ENCODE results near the gene ANO3. TPM values are rescaled to one million over a fixed set of nuclear protein-coding genes. Genes with fewer than 3 reads are reported as not detected.

The ANO3 gene
- total RNA-seq, 1 donor from 2014 or later: not detected

DNA sequence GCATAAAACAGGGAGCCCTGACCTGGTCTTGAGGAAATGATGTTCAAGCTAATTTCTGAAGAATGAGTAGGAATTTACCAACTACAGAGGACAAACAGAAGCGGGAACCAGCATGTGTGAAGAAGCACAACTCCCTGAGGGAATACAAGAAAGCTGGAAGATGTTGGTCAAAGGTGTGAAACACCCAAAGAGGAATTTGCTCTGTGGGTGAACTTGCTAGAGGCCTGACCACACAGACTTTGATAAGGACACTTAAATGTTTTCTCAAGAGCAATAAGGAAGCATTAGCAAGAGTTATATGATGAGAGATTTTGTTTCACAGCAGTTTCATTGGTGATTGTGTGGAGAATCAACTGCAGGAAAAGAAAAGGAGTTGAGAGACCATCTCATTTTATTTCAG, 372.3 kb downstream of the ANO3 start:
- DNase-seq (ENCODE audit: low read depth, low spot score): no peak

- DNase-seq (ENCODE audit: low read depth, low spot score): no peak
Observed at GRCh38 chr11:26706181-26706580, 374.3 kb downstream of the ANO3 start.

DNA sequence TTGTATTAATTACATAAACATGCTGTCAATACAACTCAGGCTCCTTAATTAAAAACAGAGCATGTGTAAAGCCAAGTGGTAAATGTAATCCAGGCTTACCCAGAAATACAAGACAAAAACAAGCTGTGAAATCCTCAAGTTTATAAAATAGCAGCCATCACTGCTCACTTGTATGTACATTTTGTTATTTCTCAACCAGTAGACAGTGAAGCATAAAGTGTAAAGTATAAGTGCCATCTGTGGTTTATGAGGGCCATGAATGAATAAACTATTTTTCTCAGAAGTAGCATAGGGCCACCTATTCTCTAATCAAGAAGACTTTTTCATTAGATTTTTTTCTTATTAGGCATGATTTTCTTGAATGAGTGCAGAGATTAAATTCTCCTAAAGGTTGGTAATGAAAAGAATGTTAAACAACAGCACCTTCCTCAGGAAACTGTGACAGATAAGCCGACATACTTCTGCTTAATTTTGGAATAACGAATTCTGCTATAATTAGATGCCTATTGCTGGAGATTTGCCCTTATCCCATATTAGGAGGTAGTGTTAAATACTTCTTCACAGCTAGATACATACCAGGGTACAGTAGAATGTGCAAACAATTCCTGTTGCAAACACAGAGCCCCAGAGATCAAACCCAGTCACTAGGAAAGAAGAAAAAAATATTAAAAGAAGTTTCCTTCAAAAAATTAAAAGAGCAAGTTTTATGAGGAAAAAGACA, 377.0 kb downstream of the ANO3 start:
- DNase-seq (ENCODE audit: low read depth, low spot score): no peak

- no peak for DNase-seq (ENCODE audit: low read depth, low spot score)
Observed at GRCh38 chr11:26710489-26710888, 378.6 kb downstream of the ANO3 start.

DNA sequence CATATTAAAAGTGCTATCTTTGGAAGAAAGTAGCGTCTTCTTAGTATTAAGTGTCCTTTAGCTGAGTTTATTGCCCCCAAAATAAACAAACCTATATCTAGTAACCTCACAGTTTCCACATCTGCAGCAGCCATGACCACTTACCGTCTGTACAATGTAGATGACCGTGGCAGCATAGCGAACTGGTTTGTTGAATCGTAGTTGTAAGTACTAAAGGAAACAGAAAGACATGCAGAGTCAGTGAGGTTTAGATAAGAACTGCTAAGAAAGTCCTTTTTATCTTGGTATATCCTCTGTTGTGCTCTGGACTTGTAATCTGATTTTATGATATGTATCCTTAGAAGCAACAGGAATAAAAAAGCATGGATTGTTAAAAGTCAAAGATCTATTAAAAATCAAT, 380.6 kb downstream of the ANO3 start:
- no peak for DNase-seq (ENCODE audit: low read depth, low spot score)

Other genes with a start within 250 kb of the ANO3 start
- not detected in 2 replicates for gene MUC15, start 240.1 kb downstream of the ANO3 start, total RNA-seq

Measured in pulmonary artery endothelial cell (primary cell).